Measurements from ENCODE around the gene FILIP1L. TPM values are rescaled to one million over a fixed set of nuclear protein-coding genes. Genes with fewer than 3 reads are reported as not detected.

Gene FILIP1L
- total RNA-seq, 1 donor from 2014 or later, result 47.0 TPM

GRCh38 chr3:100110162-100110561 is 4.1 kb downstream of the FILIP1L start:
- H3K27ac Mint-ChIP-seq (ENCODE audit: unreplicated experiment), result no peak overlapping the region
- H3K36me3 Mint-ChIP-seq (ENCODE audit: unreplicated experiment), result no peaks in the 10 kb centered on the region
- H3K9me3 Mint-ChIP-seq (ENCODE audit: unreplicated experiment), result no peaks in the 10 kb centered on the region
- DNase-seq (ENCODE audit: extremely low spot score, unreplicated experiment), result no peak
- H3K4me1 Mint-ChIP-seq (ENCODE audit: unreplicated experiment), result peaks cover 51% of the 10 kb centered on the region
- H3K27me3 Mint-ChIP-seq (ENCODE audit: unreplicated experiment), result no peaks in the 10 kb centered on the region
- no peak for TF ChIP-seq CTCF (IDR thresholded peaks at IDR 0.05)
- H3K4me3 Mint-ChIP-seq (ENCODE audit: unreplicated experiment), result no peak overlapping the region

GRCh38 chr3:100108464-100109079 is 5.7 kb downstream of the FILIP1L start:
- no peak for TF ChIP-seq CTCF (IDR thresholded peaks at IDR 0.05)
- H3K36me3 Mint-ChIP-seq (ENCODE audit: unreplicated experiment), result no peaks in the 10 kb centered on the region
- no peak for DNase-seq (ENCODE audit: extremely low spot score, unreplicated experiment)
- no peaks in the 10 kb centered on the region for H3K9me3 Mint-ChIP-seq (ENCODE audit: unreplicated experiment)
- H3K27ac Mint-ChIP-seq (ENCODE audit: unreplicated experiment), result no peak overlapping the region
- H3K4me1 Mint-ChIP-seq (ENCODE audit: unreplicated experiment), result peaks cover 53% of the 10 kb centered on the region
- H3K27me3 Mint-ChIP-seq (ENCODE audit: unreplicated experiment), result no peaks in the 10 kb centered on the region
- H3K4me3 Mint-ChIP-seq (ENCODE audit: unreplicated experiment), result no peak overlapping the region

DNA sequence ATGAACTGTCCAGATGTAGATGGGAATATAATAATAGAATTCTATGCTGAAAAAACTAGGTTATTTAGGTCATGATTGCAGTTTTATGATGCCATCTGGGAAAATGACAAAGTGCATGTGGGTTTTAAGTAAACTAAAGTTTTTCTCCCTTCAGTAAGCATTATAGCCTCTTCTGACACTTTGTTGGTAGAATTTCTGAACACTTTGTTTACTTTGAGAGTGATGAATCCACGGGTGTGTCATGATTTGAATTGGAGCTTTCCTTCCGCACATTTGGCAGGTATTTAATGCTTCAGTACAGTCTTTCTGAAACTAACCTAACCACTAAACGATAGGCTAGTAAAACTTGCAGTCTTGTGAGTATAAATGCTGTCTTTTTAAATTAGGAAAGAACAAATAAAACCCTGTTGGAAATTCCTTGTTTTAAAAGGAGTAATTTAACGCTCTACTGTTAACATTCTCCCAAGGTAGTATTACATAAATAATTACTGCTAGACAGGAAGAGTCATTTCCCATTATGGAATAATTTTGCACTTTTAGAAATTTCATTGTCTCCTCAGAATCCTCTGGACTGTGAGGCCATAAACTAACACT is 7.0 kb downstream of the FILIP1L start:
- H3K27me3 Mint-ChIP-seq (ENCODE audit: unreplicated experiment), result no peaks in the 10 kb centered on the region
- H3K36me3 Mint-ChIP-seq (ENCODE audit: unreplicated experiment), result no peaks in the 10 kb centered on the region
- TF ChIP-seq CTCF (IDR thresholded peaks at IDR 0.05), result no peak
- H3K4me1 Mint-ChIP-seq (ENCODE audit: unreplicated experiment), result peaks cover 63% of the 10 kb centered on the region
- no peak overlapping the region for H3K4me3 Mint-ChIP-seq (ENCODE audit: unreplicated experiment)
- no peak for DNase-seq (ENCODE audit: extremely low spot score, unreplicated experiment)
- H3K9me3 Mint-ChIP-seq (ENCODE audit: unreplicated experiment), result no peaks in the 10 kb centered on the region
- peak overlapping the region; percentile 33 for H3K27ac Mint-ChIP-seq (ENCODE audit: unreplicated experiment)

GRCh38 chr3:100106531-100107141 is 7.7 kb downstream of the FILIP1L start:
- no peak for DNase-seq (ENCODE audit: extremely low spot score, unreplicated experiment)
- Mint-ChIP-seq H3K36me3 (ENCODE audit: unreplicated experiment) (no peaks in the 10 kb centered on the region), H3K4me1 (ENCODE audit: unreplicated experiment) (peaks cover 63% of the 10 kb centered on the region), H3K27ac (ENCODE audit: unreplicated experiment) (peak overlapping the region; percentile 0), H3K4me3 (ENCODE audit: unreplicated experiment) (no peak overlapping the region), H3K27me3 (ENCODE audit: unreplicated experiment) (no peaks in the 10 kb centered on the region), H3K9me3 (ENCODE audit: unreplicated experiment) (no peaks in the 10 kb centered on the region)
- no peak for TF ChIP-seq CTCF (IDR thresholded peaks at IDR 0.05)

DNA sequence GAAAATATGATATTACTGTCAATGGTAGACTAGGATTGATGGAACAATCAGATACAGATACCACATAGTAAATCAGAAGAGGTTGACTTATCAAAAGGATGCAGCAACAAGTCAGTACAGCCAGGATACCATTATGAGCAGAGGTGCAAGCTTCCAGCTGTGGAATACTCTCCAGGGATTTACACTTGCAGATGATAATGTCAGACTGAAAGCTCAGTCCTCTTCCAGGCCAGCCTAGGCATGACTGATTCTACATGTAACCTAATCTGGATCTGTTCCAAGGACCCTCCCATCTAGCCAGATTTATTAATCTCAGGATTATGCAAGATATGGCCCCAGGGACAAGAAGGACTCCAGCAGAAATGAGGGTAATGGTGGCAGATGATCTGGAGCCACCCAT is 8.2 kb downstream of the FILIP1L start:
- TF ChIP-seq CTCF (IDR thresholded peaks at IDR 0.05), result no peak
- peak overlapping the region; percentile 70 for H3K27ac Mint-ChIP-seq (ENCODE audit: unreplicated experiment)
- peaks cover 1% of the 10 kb centered on the region for H3K36me3 Mint-ChIP-seq (ENCODE audit: unreplicated experiment)
- no peaks in the 10 kb centered on the region for H3K9me3 Mint-ChIP-seq (ENCODE audit: unreplicated experiment)
- H3K4me3 Mint-ChIP-seq (ENCODE audit: unreplicated experiment), result no peak overlapping the region
- H3K4me1 Mint-ChIP-seq (ENCODE audit: unreplicated experiment), result peaks cover 64% of the 10 kb centered on the region
- DNase-seq (ENCODE audit: extremely low spot score, unreplicated experiment), result no peak
- no peaks in the 10 kb centered on the region for H3K27me3 Mint-ChIP-seq (ENCODE audit: unreplicated experiment)
